Neural cell (in vitro differentiated cells): ENCODE results near the gene KCNS1. TPM values are rescaled to one million over a fixed set of nuclear protein-coding genes. Genes with fewer than 3 reads are reported as not detected.

Experiments used
- H2AFZ ChIP-seq: fragments of 200-600, 300-800 bp; sonication (generic), shearing (Covaris generic); 2 replicates; pipeline ENCODE4 v1.6.0; 2014; ENCODE audit warnings: low read depth, mild to moderate bottlenecking, antibody characterized with exemption, low read length, moderate library complexity
- H3F3A ChIP-seq: fragments of 200-600 bp; shearing (Covaris generic); 2 replicates; pipeline ENCODE4 v1.6.1; 2016; ENCODE audit warnings: mild to moderate bottlenecking, moderate library complexity, mixed read lengths, antibody characterized with exemption, low read length; ENCODE audit not compliant: insufficient read depth, poor library complexity, severe bottlenecking
- H3K27ac ChIP-seq: fragments of 200-600, 300-800 bp; sonication (generic), shearing (Covaris generic); 2 replicates; pipeline ENCODE4 v1.5.1; 2014; ENCODE audit warnings: mild to moderate bottlenecking, low read length, moderate library complexity
- H3K27me3 ChIP-seq: fragments of 300-800, 200-600 bp; sonication (generic), shearing (Covaris generic); 2 replicates; pipeline ENCODE4 v1.6.0; 2014; ENCODE audit warnings: mild to moderate bottlenecking, low read depth, low read length, moderate library complexity; ENCODE audit not compliant: insufficient read depth
- H3K36me3 ChIP-seq: fragments of 300-800, 200-600 bp; sonication (generic), shearing (Covaris generic); 2 replicates; pipeline ENCODE4 v1.5.1; 2014; ENCODE audit warnings: mild to moderate bottlenecking, antibody characterized with exemption, low read length, moderate library complexity; ENCODE audit not compliant: insufficient read depth
- H3K4me2 ChIP-seq: fragments of 300-800, 200-600 bp; sonication (generic), shearing (Covaris generic); 2 replicates; pipeline ENCODE4 v1.6.0; 2014; ENCODE audit warnings: mild to moderate bottlenecking, low read length
- H3K4me3 ChIP-seq: fragments of 300-800, 200-600 bp; sonication (generic), shearing (Covaris generic); 2 replicates; pipeline ENCODE4 v1.5.1; 2014; ENCODE audit warnings: mild to moderate bottlenecking, low read length, moderate library complexity
- H3K79me2 ChIP-seq: fragments of 200-600 bp; shearing (Covaris generic); replicated peaks from 2 replicates; pipeline ENCODE4 v1.6.0; 2014; ENCODE audit warnings: mild to moderate bottlenecking, low read length, moderate library complexity; ENCODE audit not compliant: insufficient read depth
- H3K9ac ChIP-seq: fragments of 300-800, 200-600 bp; sonication (generic), shearing (Covaris generic); 2 replicates; pipeline ENCODE4 v1.6.1; 2016; ENCODE audit warnings: mild to moderate bottlenecking, low read length, mixed read lengths
- H3K9me2 ChIP-seq: fragments of 200-600 bp; shearing (Covaris generic); 2 replicates; pipeline ENCODE4 v1.6.1; 2016; ENCODE audit warnings: mild to moderate bottlenecking, low read length, mixed read lengths; ENCODE audit not compliant: insufficient read depth
- H3K9me3 ChIP-seq: fragments of 200-600, 300-800 bp; sonication (generic), shearing (Covaris generic); 2 replicates; pipeline ENCODE4 v1.6.1; 2016; ENCODE audit warnings: mild to moderate bottlenecking, mixed run types, low read length, moderate library complexity, mixed read lengths
- H4K20me1 ChIP-seq: fragments of 200-600 bp; shearing (Covaris generic); 2 replicates; pipeline ENCODE4 v1.6.1; 2016; ENCODE audit warnings: mild to moderate bottlenecking, mixed run types; ENCODE audit not compliant: insufficient read depth
- EP300 ChIP-seq: fragments of 450-650 bp; conservative IDR thresholded peaks from 2 replicates; pipeline ENCODE4 v1.6.1; 2014; ENCODE audit warnings: antibody characterized with exemption, mild to moderate bottlenecking, moderate library complexity; ENCODE audit not compliant: poor library complexity, severe bottlenecking
- EZH2 ChIP-seq: fragments of 200-600, 300-800 bp; shearing (Covaris generic), sonication (generic); IDR thresholded peaks from 2 replicates; pipeline ENCODE4 v1.6.1; 2014; ENCODE audit warnings: antibody characterized with exemption, low read length, borderline replicate concordance, mild to moderate bottlenecking; ENCODE audit not compliant: insufficient read depth, poor library complexity, severe bottlenecking
- MXI1 ChIP-seq: fragments of 450-650 bp; conservative IDR thresholded peaks from 2 replicates; pipeline ENCODE4 v1.6.1; 2014; ENCODE audit warnings: antibody characterized with exemption, mild to moderate bottlenecking; ENCODE audit not compliant: poor library complexity, severe bottlenecking
- POLR2AphosphoS5 ChIP-seq: IDR thresholded peaks from 2 replicates; pipeline ENCODE4 v1.6.1; 2012
- RAD21 ChIP-seq: fragments of 450-650 bp; conservative IDR thresholded peaks from 2 replicates; pipeline ENCODE4 v1.6.1; 2014; ENCODE audit warnings: antibody characterized with exemption, mild to moderate bottlenecking, moderate library complexity
- SMC3 ChIP-seq: fragments of 450-650 bp; conservative IDR thresholded peaks from 2 replicates; pipeline ENCODE4 v1.6.1; 2014; ENCODE audit warnings: antibody characterized with exemption, mild to moderate bottlenecking, moderate library complexity; ENCODE audit not compliant: poor library complexity
- TAF1 ChIP-seq: IDR thresholded peaks from 2 replicates; pipeline ENCODE4 v1.6.1; 2012; ENCODE audit warnings: low read depth
- polyA plus RNA-seq: library from polyadenylated mRNA; depleted of rRNA; stranded (reverse); fragments of >200 nt; gene quantifications from 2 replicates; pipeline ENCODE4 v1.2.3, GENCODE V29; 2014
- TF ChIP-seq, protein P1 (sequence below): fragments of 450-650 bp; IDR thresholded peaks from 2 replicates; pipeline ENCODE4 v1.5.1; 2014; ENCODE audit warnings: antibody characterized with exemption, mild to moderate bottlenecking, moderate library complexity; ENCODE audit not compliant: poor library complexity, severe bottlenecking
- TF ChIP-seq, protein P2 (sequence below): IDR thresholded peaks from 2 replicates; pipeline ENCODE4 v1.6.1; 2012; ENCODE audit warnings: borderline replicate concordance

KCNS1 gene
- polyA plus RNA-seq, 1 donor from 2014 or later = not detected

DNA sequence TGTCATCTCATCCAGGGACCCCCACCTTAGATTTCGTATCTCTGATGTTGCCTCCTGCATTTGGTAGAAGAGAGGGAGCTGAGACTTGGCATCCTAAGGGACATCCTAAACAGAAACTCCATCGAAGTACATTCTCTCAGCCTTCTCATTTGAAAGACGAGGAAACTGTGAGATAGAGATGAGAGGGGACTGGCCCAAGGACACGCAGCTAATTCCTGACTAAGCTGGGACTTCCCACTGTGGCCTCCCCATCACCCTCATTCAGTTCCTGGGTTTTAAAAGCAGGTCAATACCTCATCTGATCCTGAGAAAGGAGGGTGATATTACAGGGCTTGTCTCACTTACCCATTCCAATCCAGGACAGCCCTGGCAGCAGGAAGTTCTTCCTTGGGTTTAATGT, 14.9 kb upstream of the KCNS1 start:
- Histone ChIP-seq H3K9ac (no peak overlapping the region), H2AFZ (no peak overlapping the region), H3K79me2 (no peaks in the 10 kb centered on the region), H3K4me3 (no peak overlapping the region), H3K27ac (no peak overlapping the region), H3K9me3 (no peaks in the 10 kb centered on the region), H3F3A (no peaks in the 10 kb centered on the region), H4K20me1 (no peaks in the 10 kb centered on the region), H3K27me3 (no peaks in the 10 kb centered on the region), H3K36me3 (no peaks in the 10 kb centered on the region), H3K9me2 (no peaks in the 10 kb centered on the region), H3K4me2 (no peak overlapping the region)
- TF ChIP-seq SMC3 (no peak), POLR2AphosphoS5 (no peak), EP300 (no peak), TAF1 (no peak), RAD21 (no peak), MXI1 (no peak), EZH2 (no peak)
- TF ChIP-seq, protein P1, sequence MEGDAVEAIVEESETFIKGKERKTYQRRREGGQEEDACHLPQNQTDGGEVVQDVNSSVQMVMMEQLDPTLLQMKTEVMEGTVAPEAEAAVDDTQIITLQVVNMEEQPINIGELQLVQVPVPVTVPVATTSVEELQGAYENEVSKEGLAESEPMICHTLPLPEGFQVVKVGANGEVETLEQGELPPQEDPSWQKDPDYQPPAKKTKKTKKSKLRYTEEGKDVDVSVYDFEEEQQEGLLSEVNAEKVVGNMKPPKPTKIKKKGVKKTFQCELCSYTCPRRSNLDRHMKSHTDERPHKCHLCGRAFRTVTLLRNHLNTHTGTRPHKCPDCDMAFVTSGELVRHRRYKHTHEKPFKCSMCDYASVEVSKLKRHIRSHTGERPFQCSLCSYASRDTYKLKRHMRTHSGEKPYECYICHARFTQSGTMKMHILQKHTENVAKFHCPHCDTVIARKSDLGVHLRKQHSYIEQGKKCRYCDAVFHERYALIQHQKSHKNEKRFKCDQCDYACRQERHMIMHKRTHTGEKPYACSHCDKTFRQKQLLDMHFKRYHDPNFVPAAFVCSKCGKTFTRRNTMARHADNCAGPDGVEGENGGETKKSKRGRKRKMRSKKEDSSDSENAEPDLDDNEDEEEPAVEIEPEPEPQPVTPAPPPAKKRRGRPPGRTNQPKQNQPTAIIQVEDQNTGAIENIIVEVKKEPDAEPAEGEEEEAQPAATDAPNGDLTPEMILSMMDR = no peak
- TF ChIP-seq, protein P2, sequence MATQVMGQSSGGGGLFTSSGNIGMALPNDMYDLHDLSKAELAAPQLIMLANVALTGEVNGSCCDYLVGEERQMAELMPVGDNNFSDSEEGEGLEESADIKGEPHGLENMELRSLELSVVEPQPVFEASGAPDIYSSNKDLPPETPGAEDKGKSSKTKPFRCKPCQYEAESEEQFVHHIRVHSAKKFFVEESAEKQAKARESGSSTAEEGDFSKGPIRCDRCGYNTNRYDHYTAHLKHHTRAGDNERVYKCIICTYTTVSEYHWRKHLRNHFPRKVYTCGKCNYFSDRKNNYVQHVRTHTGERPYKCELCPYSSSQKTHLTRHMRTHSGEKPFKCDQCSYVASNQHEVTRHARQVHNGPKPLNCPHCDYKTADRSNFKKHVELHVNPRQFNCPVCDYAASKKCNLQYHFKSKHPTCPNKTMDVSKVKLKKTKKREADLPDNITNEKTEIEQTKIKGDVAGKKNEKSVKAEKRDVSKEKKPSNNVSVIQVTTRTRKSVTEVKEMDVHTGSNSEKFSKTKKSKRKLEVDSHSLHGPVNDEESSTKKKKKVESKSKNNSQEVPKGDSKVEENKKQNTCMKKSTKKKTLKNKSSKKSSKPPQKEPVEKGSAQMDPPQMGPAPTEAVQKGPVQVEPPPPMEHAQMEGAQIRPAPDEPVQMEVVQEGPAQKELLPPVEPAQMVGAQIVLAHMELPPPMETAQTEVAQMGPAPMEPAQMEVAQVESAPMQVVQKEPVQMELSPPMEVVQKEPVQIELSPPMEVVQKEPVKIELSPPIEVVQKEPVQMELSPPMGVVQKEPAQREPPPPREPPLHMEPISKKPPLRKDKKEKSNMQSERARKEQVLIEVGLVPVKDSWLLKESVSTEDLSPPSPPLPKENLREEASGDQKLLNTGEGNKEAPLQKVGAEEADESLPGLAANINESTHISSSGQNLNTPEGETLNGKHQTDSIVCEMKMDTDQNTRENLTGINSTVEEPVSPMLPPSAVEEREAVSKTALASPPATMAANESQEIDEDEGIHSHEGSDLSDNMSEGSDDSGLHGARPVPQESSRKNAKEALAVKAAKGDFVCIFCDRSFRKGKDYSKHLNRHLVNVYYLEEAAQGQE = no peak

DNA sequence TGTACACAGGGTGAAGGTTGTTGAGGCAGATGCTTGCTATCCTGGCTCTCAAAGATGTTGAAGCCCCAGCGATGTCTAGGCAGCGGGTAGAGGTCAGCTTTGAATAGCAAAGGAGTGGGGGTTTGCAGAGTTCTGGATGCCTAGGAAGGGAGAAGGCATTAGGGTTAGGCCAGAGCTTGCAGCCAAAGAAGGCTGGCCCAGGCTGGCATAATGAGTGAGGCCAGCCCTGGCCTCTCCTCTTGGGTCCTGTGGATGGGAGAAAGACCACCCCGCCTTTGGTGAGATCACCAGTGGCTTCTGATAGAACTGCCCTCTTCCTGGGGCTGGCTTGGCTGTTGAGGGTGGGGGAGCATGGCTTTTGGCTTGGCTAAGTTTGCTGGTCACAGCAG, 14.5 kb upstream of the KCNS1 start:
- Histone ChIP-seq H3K36me3 (no peaks in the 10 kb centered on the region), H3K9me3 (no peaks in the 10 kb centered on the region), H3K27ac (no peak overlapping the region), H2AFZ (no peak overlapping the region), H3F3A (no peaks in the 10 kb centered on the region), H3K79me2 (no peaks in the 10 kb centered on the region), H3K9ac (no peak overlapping the region), H3K4me2 (no peak overlapping the region), H4K20me1 (no peaks in the 10 kb centered on the region), H3K4me3 (no peak overlapping the region), H3K27me3 (no peaks in the 10 kb centered on the region), H3K9me2 (no peaks in the 10 kb centered on the region)
- TF ChIP-seq TAF1 = no peak
- no peak for TF ChIP-seq SMC3
- TF ChIP-seq MXI1 = no peak
- no peak for TF ChIP-seq EZH2
- no peak for TF ChIP-seq EP300
- TF ChIP-seq, protein P1 = no peak
- no peak for TF ChIP-seq RAD21
- TF ChIP-seq, protein P2 = no peak
- no peak for TF ChIP-seq POLR2AphosphoS5
